Fibroblast of lung (primary cell): ENCODE data around the gene RIPOR1. TPM values are rescaled to one million over a fixed set of nuclear protein-coding genes. Genes with fewer than 3 reads are reported as not detected.

ENCODE experiments used
- DNase-seq, 2 donors: peaks; one replicate each; pipeline versions ENCODE4 v3.0.0 to v3.0.0-alpha.2; 2010; ENCODE audit warnings: low read depth in 2 of 2
- H2AFZ ChIP-seq: 2 replicates; pipeline ENCODE4 v1.5.1; 2012; ENCODE audit warnings: low read length, control low read depth, inconsistent platforms
- H3K27ac ChIP-seq: 2 replicates; pipeline ENCODE4 v1.5.1; 2011; ENCODE audit warnings: low read length, control low read depth; ENCODE audit not compliant: insufficient read depth
- H3K27me3 ChIP-seq: 2 replicates; pipeline ENCODE4 v1.5.1; 2011; ENCODE audit warnings: mild to moderate bottlenecking, low read length; ENCODE audit not compliant: control insufficient read depth, insufficient read depth
- H3K36me3 ChIP-seq: 2 replicates; pipeline ENCODE4 v1.5.1; 2011; ENCODE audit warnings: low read length; ENCODE audit not compliant: control insufficient read depth, insufficient read depth
- H3K4me1 ChIP-seq: 2 replicates; pipeline ENCODE4 v1.5.1; 2011; ENCODE audit warnings: low read length; ENCODE audit not compliant: control insufficient read depth, insufficient read depth; ENCODE audit errors: extremely low read depth
- H3K4me2 ChIP-seq: 2 replicates; pipeline ENCODE4 v1.5.1; 2011; ENCODE audit warnings: low read length, control low read depth; ENCODE audit not compliant: insufficient read depth; ENCODE audit errors: extremely low read depth
- H3K4me3 ChIP-seq, 4 experiments: fragments of 200-600 bp in 1 of 4; sonication (generic) in 1 of 4; replicated peaks in 1 of 4; 2 replicates each; pipeline ENCODE4 v1.5.1; 2011 to 2016; ENCODE audit warnings: low read length in 4 of 4, low read depth in 3 of 4, mild to moderate bottlenecking in 3 of 4, control low read depth in 2 of 4, inconsistent platforms in 1 of 4, mixed read lengths in 1 of 4; ENCODE audit not compliant: insufficient read depth in 1 of 4; ENCODE audit errors: control extremely low read depth in 1 of 4
- H3K79me2 ChIP-seq: 2 replicates; pipeline ENCODE4 v1.5.1; 2012; ENCODE audit warnings: mild to moderate bottlenecking, low read length, inconsistent platforms; ENCODE audit not compliant: control insufficient read depth, insufficient read depth
- H3K9ac ChIP-seq: 2 replicates; pipeline ENCODE4 v1.5.1; 2011; ENCODE audit warnings: mild to moderate bottlenecking, low read length, control low read depth; ENCODE audit not compliant: insufficient read depth
- H3K9me3 ChIP-seq: 2 replicates; pipeline ENCODE4 v1.5.1; 2012; ENCODE audit warnings: low read depth, low read length; ENCODE audit not compliant: control insufficient read depth, insufficient read depth
- H4K20me1 ChIP-seq: 2 replicates; pipeline ENCODE4 v1.5.1; 2011; ENCODE audit warnings: low read length; ENCODE audit not compliant: control insufficient read depth, insufficient read depth; ENCODE audit errors: extremely low read depth
- CTCF ChIP-seq, 2 donors: IDR thresholded peaks in 1 of 2; conservative IDR thresholded peaks in 1 of 2; 1 replicate in 1 of 2; 2 replicates in 1 of 2; pipeline ENCODE4 v1.5.1; 2011 to 2012; ENCODE audit warnings: low read length in 2 of 2, control low read depth in 1 of 2, inconsistent platforms in 1 of 2, low read depth in 1 of 2, mild to moderate bottlenecking in 1 of 2
- EZH2 ChIP-seq: IDR thresholded peaks from 2 replicates; pipeline ENCODE4 v1.5.1; 2012; ENCODE audit warnings: low read length, control low read depth, mild to moderate bottlenecking; ENCODE audit errors: missing control alignments
- polyA minus RNA-seq: library from RNA; depleted of rRNA, polyadenylated mRNA; stranded (reverse); fragments of >200 nt; gene quantifications from 2 replicates; pipeline ENCODE4 v1.2.3, GENCODE V29; 2011; ENCODE audit warnings: low replicate concordance
- polyA plus RNA-seq, 2 donors: library from polyadenylated mRNA; depleted of rRNA in 1 of 2; stranded (reverse) in 1 of 2; unstranded in 1 of 2; fragments of >200 nt; gene quantifications; 2 replicates each; pipeline ENCODE4 v1.2.1, GENCODE V29; 2011 to 2012; ENCODE audit warnings: missing spikeins in 1 of 2
- total RNA-seq: library from RNA; depleted of rRNA; stranded (reverse); fragments of >200 nt; gene quantifications from 2 replicates; pipeline ENCODE4 v1.2.1, GENCODE V29; 2014

The RIPOR1 gene, protein sequence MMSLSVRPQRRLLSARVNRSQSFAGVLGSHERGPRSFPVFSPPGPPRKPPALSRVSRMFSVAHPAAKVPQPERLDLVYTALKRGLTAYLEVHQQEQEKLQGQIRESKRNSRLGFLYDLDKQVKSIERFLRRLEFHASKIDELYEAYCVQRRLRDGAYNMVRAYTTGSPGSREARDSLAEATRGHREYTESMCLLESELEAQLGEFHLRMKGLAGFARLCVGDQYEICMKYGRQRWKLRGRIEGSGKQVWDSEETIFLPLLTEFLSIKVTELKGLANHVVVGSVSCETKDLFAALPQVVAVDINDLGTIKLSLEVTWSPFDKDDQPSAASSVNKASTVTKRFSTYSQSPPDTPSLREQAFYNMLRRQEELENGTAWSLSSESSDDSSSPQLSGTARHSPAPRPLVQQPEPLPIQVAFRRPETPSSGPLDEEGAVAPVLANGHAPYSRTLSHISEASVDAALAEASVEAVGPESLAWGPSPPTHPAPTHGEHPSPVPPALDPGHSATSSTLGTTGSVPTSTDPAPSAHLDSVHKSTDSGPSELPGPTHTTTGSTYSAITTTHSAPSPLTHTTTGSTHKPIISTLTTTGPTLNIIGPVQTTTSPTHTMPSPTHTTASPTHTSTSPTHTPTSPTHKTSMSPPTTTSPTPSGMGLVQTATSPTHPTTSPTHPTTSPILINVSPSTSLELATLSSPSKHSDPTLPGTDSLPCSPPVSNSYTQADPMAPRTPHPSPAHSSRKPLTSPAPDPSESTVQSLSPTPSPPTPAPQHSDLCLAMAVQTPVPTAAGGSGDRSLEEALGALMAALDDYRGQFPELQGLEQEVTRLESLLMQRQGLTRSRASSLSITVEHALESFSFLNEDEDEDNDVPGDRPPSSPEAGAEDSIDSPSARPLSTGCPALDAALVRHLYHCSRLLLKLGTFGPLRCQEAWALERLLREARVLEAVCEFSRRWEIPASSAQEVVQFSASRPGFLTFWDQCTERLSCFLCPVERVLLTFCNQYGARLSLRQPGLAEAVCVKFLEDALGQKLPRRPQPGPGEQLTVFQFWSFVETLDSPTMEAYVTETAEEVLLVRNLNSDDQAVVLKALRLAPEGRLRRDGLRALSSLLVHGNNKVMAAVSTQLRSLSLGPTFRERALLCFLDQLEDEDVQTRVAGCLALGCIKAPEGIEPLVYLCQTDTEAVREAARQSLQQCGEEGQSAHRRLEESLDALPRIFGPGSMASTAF
- total RNA-seq (19.5 and 26.6 TPM in 2 replicates), polyA plus RNA-seq (13.7 and 16.0 TPM in 2 replicates), polyA minus RNA-seq (68.6 and 87.4 TPM in 2 replicates)
- 36.7 and 38.7 TPM in 2 replicates for polyA plus RNA-seq (2012)

DNA sequence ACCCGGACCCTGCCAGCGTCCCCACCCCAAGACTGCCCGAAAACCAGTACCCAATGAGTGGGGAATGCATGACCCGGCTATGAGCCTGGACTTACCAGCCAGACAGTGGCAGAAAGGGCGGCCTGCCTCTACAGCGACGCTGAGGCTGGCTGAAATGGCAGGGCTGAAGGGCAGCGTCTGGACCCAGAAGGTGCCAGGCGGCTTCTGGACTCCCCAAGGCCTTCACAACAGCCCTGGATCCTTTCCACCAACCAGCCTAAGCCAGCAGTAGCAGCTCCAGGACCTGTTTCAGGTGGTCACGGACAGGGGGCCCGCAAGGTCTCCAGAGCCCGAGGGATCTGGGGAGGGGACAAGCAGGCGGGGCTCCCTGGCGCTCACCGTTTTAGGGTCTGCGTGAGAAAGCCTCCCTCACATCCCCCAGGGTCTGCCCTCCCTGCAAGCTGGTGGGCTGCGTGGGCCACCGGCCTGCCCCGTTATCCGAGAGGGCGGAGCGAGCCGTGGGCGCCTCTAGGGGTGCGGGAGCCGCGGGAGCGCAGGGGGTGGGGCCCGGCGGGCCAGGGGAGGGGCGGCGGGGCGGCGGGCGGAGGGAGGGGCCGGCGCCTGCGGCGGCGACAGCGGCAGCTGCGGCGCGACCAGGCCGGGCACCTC lies at the start of gene RIPOR1:
TSS of gene RIPOR1 (plus strand) at position 608 of the 648 bp plus-strand sequence. CDS start 9,618 bp downstream, outside the sequence.
- H3K4me1 ChIP-seq: peaks cover 4% of the 10 kb centered on the region
- no peaks in the 10 kb centered on the region for H4K20me1 ChIP-seq
- peaks cover 30% of the 10 kb centered on the region for H3K79me2 ChIP-seq

DNA sequence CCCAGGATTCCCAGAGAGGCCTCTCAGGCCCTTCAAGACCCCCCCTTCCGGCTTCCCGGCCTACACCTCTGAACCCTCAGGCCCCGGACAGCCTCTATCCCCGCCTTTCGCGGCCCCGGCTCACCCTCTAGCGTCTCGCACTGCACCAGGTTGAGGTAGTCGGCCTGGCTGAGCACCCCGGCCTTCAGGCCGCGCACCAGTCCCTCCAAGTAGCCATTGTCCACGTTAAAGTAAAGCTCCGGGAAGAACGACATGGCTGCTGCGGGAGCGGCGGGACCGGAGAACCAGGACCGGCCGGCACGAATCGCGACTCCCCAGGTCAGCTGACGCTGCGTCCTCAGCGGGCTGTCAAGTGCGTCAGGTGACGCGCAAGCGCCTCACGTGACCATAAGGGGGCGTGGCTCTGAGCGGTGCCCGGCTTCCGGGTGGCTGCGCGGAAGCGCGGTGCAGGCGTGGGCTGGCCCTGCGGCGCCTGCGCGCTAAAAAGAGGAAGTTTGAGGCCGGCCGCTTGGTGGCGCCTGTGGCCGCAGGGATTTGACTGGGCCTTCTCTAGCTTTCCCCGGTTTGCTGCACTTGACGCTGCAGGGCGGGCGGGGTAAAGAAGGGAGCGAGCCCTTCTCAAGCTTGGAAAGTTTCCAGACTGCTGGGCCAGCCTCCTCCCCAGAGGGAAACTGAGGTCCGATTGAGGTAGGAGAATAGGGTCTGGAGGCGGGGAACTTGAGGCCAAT lies 47.6 kb upstream of the RIPOR1 start, which contains the start of gene ATP6V0D1:
TSS of gene ATP6V0D1 (minus strand) at position 325 of the 728 bp plus-strand sequence. CDS start at position 254, 71 bp downstream.
- Histone ChIP-seq H3K4me2 (peak within 1 kb of the TSS; percentile 99), H3K36me3 (peaks cover 4% of the 10 kb centered on the region), H4K20me1 (no peaks in the 10 kb centered on the region), H3K9ac (peak within 1 kb of the TSS; percentile 98), H2AFZ (peak within 1 kb of the TSS; percentile 92), H3K27me3 (no peaks in the 10 kb centered on the region), H3K27ac (peak within 1 kb of the TSS; percentile 98), H3K4me1 (peaks cover 13% of the 10 kb centered on the region), H3K4me3 (peak within 1 kb of the TSS; percentile 91 to 100 (median 99)), H3K79me2 (peaks cover 39% of the 10 kb centered on the region), H3K9me3 (no peaks in the 10 kb centered on the region)
- peak; percentile 95 to 98 for DNase-seq
- peak; percentile 72 to 79 for TF ChIP-seq CTCF (conservative IDR thresholded peaks at IDR 0.05 in 1 of 2, IDR thresholded peaks at IDR 0.05 in 1 of 2; ENCODE audit: low read depth in 1 of 2, low read length in 2 of 2)
- no peak for TF ChIP-seq EZH2

More for the DNA sequence above, at the start of gene RIPOR1:
- Histone ChIP-seq H3K4me2 (peak within 1 kb of the TSS; percentile 100), H2AFZ (peak within 1 kb of the TSS; percentile 53), H3K9ac (peak within 1 kb of the TSS; percentile 92), H3K27ac (peak within 1 kb of the TSS; percentile 95), H3K36me3 (no peaks in the 10 kb centered on the region), H3K4me3 (peak within 1 kb of the TSS; percentile 86 to 90 (median 87)), H3K9me3 (no peaks in the 10 kb centered on the region), H3K27me3 (no peaks in the 10 kb centered on the region)
- TF ChIP-seq EZH2 (no peak), CTCF (conservative IDR thresholded peaks at IDR 0.05 in 1 of 2, IDR thresholded peaks at IDR 0.05 in 1 of 2; ENCODE audit: low read depth in 1 of 2, low read length in 2 of 2) (no peak)
- no peak for DNase-seq
